ENCODE results near the gene RASGRP4.
"Not testable (repeated sequence)": the region's sequence is repeated elsewhere in the genome, so short reads cannot be mapped to it uniquely, and the experiment has no call there.

- TF ChIP-seq, protein P1, sequence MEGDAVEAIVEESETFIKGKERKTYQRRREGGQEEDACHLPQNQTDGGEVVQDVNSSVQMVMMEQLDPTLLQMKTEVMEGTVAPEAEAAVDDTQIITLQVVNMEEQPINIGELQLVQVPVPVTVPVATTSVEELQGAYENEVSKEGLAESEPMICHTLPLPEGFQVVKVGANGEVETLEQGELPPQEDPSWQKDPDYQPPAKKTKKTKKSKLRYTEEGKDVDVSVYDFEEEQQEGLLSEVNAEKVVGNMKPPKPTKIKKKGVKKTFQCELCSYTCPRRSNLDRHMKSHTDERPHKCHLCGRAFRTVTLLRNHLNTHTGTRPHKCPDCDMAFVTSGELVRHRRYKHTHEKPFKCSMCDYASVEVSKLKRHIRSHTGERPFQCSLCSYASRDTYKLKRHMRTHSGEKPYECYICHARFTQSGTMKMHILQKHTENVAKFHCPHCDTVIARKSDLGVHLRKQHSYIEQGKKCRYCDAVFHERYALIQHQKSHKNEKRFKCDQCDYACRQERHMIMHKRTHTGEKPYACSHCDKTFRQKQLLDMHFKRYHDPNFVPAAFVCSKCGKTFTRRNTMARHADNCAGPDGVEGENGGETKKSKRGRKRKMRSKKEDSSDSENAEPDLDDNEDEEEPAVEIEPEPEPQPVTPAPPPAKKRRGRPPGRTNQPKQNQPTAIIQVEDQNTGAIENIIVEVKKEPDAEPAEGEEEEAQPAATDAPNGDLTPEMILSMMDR (IDR thresholded peaks at IDR 0.05): not testable (repeated sequence)
- not testable (repeated sequence) for TF ChIP-seq EP300 (IDR thresholded peaks at IDR 0.05; ENCODE audit: low read depth)
These were observed 15.6 kb downstream of the RASGRP4 start for GRCh38 chr19:38410407-38410806.

Measured in transverse colon (tissue), 3 donors.